GM19193 (cell line): ENCODE data around the gene RNF180.

ENCODE experiments used
- POLR2A ChIP-seq: IDR thresholded peaks from 4 replicates; pipeline ENCODE4 v1.6.1; 2011; ENCODE audit not compliant: insufficient read depth, insufficient read length; ENCODE audit errors: extremely low read depth

RNF180 gene

DNA sequence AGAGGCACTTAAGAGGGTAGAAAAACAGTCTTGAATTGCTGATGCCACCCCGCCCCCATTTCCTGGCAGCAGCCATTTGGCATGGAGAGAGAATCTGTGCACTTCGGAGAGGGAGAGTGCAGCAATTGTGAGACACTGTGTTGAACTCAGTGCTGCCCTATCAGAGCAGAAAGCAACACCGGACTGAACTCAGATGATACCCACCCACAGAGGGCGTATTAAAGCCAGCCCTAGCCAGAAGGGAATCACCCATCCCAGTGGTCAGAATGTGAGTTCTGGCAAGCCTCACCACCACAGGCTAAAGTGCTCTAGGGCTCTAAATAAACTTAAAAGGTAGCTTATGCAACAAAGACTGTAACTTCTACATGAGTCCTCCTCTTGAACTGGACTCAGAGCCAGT is 251.7 kb downstream of the RNF180 start:
- no peak for TF ChIP-seq POLR2A

DNA sequence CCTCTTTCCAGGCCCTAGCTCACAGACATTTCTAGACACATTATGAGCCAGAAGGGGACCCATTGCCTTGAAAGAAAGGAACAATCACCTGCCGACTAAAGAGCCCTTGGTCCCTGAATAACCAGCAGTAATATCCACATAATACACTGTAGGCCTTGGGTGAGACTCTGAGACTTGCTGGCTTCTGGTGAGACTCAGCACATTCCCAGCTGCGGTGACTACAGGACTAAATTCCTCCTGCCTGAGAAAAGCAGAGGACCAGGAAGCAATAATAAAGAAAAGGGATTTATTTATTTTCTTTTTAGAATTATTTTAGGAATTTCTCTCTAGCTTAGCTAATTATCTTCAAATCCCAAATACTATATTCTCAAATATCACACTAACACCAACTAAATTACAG is 252.4 kb downstream of the RNF180 start:
- no peak for TF ChIP-seq POLR2A
